ENCODE measurements around the gene KRTAP10-2. TPM values are rescaled to one million over a fixed set of nuclear protein-coding genes. Genes with fewer than 3 reads are reported as not detected.
A peak's percentile ranks its signal among the peaks of the same experiment; 100 is the strongest.
"Not testable (repeated sequence)": the region's sequence is repeated elsewhere in the genome, so short reads cannot be mapped to it uniquely, and the experiment has no call there.

Gene KRTAP10-2
- total RNA-seq, result 10 to 100 TPM in 2 of 4 donors, under 1 TPM in 1, not detected in 1; 0.76 to 11.1 (median 10.1) TPM

DNA sequence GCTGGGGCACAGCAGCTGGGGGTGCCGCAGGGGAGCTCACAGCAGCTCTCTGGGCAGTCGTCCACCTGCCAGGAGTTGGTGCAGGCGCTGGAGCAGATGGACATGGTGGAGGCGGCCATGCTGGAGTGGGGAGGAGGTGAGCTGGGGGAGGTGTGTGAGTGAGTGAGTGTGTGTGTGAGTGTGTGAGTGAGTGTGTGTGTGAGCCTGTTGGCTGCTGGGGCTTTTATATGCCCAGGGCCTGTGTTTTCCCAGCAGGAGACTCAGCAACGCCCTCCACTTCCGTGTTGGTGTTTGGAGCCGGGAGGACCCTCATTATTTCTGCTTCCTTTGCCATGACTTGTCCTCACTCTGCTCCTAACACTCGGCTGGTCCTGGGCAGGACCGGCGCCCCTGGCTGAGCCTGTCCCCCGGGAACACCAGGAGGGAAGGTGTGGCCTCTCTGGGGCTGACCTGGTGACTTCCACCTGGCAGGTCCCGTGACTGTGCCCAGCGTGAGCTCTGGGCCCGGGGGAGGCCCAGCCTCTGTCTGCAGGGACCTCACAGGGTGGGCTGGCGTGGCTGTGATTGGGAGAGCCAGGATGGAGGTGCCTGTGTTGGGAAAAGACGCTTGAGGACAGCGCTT is at the start of gene KRTAP10-2:
Gene KRTAP10-2, minus strand, starts transcription at position 166 of the 622 bp plus-strand sequence. Its CDS starts 47 bp downstream, at position 119.
- no peaks in the 10 kb centered on the region for H3K36me3 ChIP-seq
- 44% methylated on average over 3 of the region's 17 CpGs for WGBS
- TF ChIP-seq POLR2AphosphoS5 (IDR thresholded peaks at IDR 0.05) (no peak), CTCF (IDR thresholded peaks at IDR 0.05) (no peak)
- H3K9me3 ChIP-seq, result no peaks in the 10 kb centered on the region
- no peak within 1 kb of the TSS for H3K27ac ChIP-seq
- H3K4me1 ChIP-seq, result peaks cover 14% of the 10 kb centered on the region
- H3K4me3 ChIP-seq, result no peak within 1 kb of the TSS
- peaks cover 55% of the 10 kb centered on the region for H3K27me3 ChIP-seq
- no peak for DNase-seq (ENCODE audit: low spot score in 2 of 2)

- H3K4me3 ChIP-seq; H3K27ac ChIP-seq; H3K36me3 ChIP-seq; H3K9me3 ChIP-seq; DNase-seq (ENCODE audit: low spot score in 2 of 2); H3K4me1 ChIP-seq: not testable (repeated sequence)
- H3K27me3 ChIP-seq, result peaks cover 46% of the 10 kb centered on the region
- 63% methylated on average over 4 of the region's 10 CpGs for WGBS
Observed at GRCh38 chr21:44601091-44601490, 49.8 kb upstream of the KRTAP10-2 start.

DNA sequence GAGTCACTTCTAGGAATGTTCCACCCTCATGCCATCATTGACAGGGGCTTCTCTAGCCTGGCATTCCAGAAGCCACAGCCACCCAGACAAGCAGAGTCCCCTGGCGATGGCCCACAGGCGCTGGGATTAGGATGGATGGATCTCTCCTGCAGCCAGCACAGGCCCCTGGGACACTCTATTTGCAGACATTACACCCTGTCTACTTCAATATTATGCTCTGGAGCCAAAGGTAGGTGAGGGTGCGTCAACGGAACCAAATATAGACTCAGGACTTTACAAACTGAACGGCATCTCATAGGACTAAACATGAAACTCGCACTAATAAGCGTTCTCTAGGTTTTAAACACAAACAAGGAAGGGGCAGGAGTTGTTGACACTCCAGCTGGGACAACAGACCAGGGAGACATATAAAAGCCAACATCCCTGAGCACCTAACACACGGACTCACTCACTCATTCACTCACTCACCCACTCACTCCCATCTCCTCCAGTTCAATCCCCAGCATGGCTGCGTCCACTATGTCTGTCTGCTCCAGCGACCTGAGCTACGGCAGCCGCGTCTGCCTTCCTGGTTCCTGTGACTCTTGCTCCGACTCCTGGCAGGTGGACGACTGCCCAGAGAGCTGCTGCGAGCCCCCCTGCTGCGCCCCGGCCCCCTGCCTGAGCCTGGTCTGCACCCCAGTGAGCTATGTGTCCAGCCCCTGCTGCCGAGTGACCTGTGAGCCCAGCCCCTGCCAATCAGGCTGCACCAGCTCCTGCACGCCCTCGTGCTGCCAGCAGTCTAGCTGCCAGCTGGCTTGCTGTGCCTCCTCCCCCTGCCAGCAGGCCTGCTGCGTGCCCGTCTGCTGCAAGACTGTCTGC is 49.0 kb upstream of the KRTAP10-2 start, which contains the start of gene KRTAP10-7:
Gene KRTAP10-7, plus strand, starts transcription at position 480 of the 861 bp plus-strand sequence. Its CDS starts 25 bp downstream, at position 505.
- not testable (repeated sequence) for H3K9me3 ChIP-seq; H3K36me3 ChIP-seq; H3K4me3 ChIP-seq; H3K27ac ChIP-seq; DNase-seq (ENCODE audit: low spot score in 2 of 2); H3K4me1 ChIP-seq
- WGBS, result 80% methylated on average over 19 of the region's 23 CpGs
- peaks cover 46% of the 10 kb centered on the region for H3K27me3 ChIP-seq

GRCh38 chr21:44599264-44600029 is 48.1 kb upstream of the KRTAP10-2 start:
- DNase-seq (ENCODE audit: low spot score in 2 of 2), result peak in 1 of 2 donors; percentile 65
- H3K4me1 ChIP-seq, result no peaks in the 10 kb centered on the region
- no peaks in the 10 kb centered on the region for H3K36me3 ChIP-seq
- 88% methylated on average over 8 of the region's 8 CpGs for WGBS
- H3K4me3 ChIP-seq, result no peak overlapping the region
- H3K27ac ChIP-seq, result no peak overlapping the region
- peaks cover 46% of the 10 kb centered on the region for H3K27me3 ChIP-seq
- no peaks in the 10 kb centered on the region for H3K9me3 ChIP-seq
- TF ChIP-seq CTCF (IDR thresholded peaks at IDR 0.05) (no peak), EP300 (IDR thresholded peaks at IDR 0.05) (no peak), POLR2A (IDR thresholded peaks at IDR 0.05) (no peak), POLR2AphosphoS5 (IDR thresholded peaks at IDR 0.05) (no peak)

GRCh38 chr21:44598061-44598460 is 46.8 kb upstream of the KRTAP10-2 start:
- 82% methylated on average over 11 of the region's 11 CpGs for WGBS
- Histone ChIP-seq H3K27me3 (peaks cover 36% of the 10 kb centered on the region), H3K27ac (no peak overlapping the region), H3K4me1 (no peaks in the 10 kb centered on the region), H3K36me3 (no peaks in the 10 kb centered on the region), H3K9me3 (no peaks in the 10 kb centered on the region), H3K4me3 (no peak overlapping the region)
- TF ChIP-seq CTCF (IDR thresholded peaks at IDR 0.05) (no peak), POLR2AphosphoS5 (IDR thresholded peaks at IDR 0.05) (no peak), EP300 (IDR thresholded peaks at IDR 0.05) (no peak), POLR2A (IDR thresholded peaks at IDR 0.05) (no peak)
- no peak for DNase-seq (ENCODE audit: low spot score in 2 of 2)
